ENCODE data around the gene MTHFD1L.
"Not testable (repeated sequence)": the region's sequence is repeated elsewhere in the genome, so short reads cannot be mapped to it uniquely, and the experiment has no call there.

MTHFD1L gene

DNA sequence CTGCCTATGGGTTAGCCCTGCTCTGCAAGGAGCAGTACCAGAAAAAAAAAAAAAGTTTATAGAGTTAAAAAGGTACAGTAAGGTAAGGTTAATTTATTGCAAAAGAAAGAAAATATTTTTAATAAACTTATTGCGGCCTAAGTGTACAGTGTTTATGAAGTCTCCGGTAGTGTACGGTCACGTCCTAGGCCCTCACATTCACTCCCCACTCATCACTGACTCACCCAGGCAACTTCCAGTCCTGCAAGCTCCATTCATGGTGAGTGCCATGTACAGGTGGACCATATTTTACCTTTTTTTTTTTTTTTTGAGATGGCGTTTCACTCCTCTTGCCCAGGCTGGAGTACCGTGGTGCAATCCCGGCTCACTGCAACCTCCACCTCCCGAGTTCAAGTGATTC, 258.1 kb downstream of the MTHFD1L start:
- DNase-seq (ENCODE audit: low read depth), result not testable (repeated sequence)

DNA sequence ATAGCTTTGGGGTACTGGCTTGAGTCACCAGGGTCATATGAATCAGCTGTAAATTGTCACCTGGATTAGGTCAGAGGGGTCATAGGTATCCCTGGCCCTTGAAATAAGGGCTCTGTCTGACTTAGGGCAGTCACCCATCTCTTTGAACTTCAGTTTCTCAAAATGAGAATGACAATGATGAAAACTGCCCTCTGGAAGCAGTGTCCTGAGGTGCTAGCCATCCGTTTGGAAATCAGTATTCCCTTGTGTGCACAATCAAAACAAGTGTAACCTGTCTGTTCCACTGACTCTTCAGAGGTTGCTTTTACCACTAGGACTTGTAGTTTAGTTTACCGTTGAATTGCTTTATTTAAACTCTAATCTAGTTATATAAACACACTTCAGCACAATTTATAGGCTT, 259.7 kb downstream of the MTHFD1L start:
- not testable (repeated sequence) for DNase-seq (ENCODE audit: low read depth)

- not testable (repeated sequence) for DNase-seq (ENCODE audit: low read depth)
Observed at GRCh38 chr6:151125651-151126416, 260.3 kb downstream of the MTHFD1L start.

GRCh38 chr6:151126417-151126724, 260.9 kb downstream of the MTHFD1L start:
- not testable (repeated sequence) for DNase-seq (ENCODE audit: low read depth)

GRCh38 chr6:151127133-151127798, 261.8 kb downstream of the MTHFD1L start:
- DNase-seq (ENCODE audit: low read depth), result not testable (repeated sequence)

- DNase-seq (ENCODE audit: low read depth), result no peak
Observed at GRCh38 chr6:151128763-151129370, 263.4 kb downstream of the MTHFD1L start.

DNA sequence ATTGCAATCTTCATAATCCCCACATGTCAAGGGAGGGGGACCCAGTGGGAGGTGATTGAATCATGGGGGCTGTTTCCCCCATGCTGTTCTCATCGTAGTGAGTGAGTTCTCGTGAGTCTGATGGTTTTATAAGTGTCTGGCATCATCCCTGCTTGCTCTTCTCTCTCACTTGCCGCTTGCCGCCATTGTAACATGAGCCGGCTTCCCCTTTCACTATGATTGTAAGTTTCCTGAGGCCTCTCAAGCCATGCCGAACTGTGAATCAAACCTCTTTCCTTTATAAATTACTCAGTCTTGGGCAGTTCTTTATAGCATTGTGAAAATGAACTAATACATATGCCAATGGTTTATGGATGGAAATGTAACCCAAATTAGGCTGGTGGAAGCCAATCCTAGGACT, 264.8 kb downstream of the MTHFD1L start:
- DNase-seq (ENCODE audit: low read depth), result no peak

- DNase-seq (ENCODE audit: low read depth), result no peak
Observed at GRCh38 chr6:151131324-151132007, 266.0 kb downstream of the MTHFD1L start.

- DNase-seq (ENCODE audit: low read depth), result no peak
Observed at GRCh38 chr6:151136141-151136755, 270.7 kb downstream of the MTHFD1L start.

DNA sequence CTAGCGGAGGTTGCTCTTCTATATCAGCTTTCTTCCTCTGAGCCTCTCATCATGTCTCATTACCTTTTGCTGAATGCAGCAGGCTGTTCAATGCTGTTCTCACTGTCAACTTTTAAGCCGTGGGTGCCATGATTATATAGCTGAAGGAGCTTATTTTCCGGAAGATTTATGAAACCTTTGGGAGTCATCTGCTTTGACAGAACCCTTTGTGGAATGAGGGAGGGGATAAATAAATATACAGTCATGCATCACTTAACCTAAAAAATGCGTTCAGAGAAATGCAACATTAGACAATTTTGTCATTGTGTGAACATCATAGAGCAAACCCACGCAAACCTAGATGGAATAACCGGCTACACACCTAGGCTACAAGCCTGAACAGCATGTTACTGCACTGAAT, 272.0 kb downstream of the MTHFD1L start:
- DNase-seq (ENCODE audit: low read depth), result no peak

DNA sequence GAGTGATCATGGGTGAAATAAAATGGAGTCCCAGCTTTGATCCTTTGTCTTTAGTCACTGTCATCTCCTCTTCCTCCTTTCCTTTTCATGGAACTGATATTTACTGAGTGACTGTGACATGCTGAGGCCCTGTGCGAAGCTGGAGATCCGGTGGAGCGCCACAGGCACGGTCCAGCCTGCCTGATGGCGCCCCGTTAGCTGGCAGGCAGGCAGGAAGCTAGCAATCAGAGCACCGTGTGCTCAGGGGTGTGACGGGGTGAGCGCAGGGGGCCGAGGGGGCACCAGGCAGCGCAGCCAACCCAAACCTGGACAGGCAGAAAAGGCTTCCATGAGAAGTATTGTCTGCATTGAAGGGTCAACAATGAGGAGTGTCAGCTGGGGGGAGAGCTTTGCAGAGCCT, 274.0 kb downstream of the MTHFD1L start:
- no peak for DNase-seq (ENCODE audit: low read depth)

DNA sequence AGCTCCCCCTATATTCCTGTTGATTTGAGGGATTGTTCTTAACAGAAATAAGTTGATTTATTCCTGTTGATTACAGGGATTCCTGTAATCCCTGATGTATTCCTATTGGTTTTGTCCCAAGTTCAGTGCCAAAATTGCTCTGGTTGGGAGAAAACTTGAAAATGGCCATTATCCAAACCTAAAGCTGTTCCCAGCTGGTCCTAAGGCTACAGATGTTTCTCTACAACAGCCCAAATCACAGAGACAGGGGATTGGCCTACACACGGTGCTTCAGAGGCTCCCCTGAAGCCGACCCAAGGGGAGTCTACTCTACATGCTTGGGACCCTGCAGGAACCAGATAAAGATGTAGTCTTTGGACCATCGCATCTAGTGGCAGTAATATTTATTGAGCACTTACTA, 275.3 kb downstream of the MTHFD1L start:
- DNase-seq (ENCODE audit: low read depth), result no peak

- no peak for DNase-seq (ENCODE audit: low read depth)
Observed at GRCh38 chr6:151141685-151142084, 276.2 kb downstream of the MTHFD1L start.

GRCh38 chr6:151142676-151143075, 277.2 kb downstream of the MTHFD1L start:
- no peak for DNase-seq (ENCODE audit: low read depth)

- no peak for DNase-seq (ENCODE audit: low read depth)
Observed at GRCh38 chr6:151143337-151143736, 277.8 kb downstream of the MTHFD1L start.

DNA sequence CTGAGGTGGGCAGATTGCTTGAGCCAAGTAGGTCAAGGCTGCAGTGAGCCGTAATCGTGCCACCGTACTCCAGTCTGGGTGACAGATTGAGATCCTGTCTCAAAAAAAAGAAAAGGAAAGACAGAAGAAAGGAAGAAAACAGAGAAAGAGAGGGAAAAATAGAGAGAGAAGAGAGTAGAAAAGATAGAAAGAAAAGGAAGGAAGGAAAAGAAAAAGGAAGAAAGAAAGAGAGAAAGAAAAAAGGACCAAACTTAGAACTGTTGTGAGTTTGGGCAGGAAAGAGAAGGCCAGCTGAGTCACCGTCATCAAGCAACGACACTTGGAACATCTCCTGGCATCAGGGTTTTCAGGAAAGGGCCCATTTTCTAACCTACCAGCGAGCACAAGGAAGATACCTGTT, 278.3 kb downstream of the MTHFD1L start:
- no peak for DNase-seq (ENCODE audit: low read depth)

- DNase-seq (ENCODE audit: low read depth), result no peak
Observed at GRCh38 chr6:151147118-151147832, 281.8 kb downstream of the MTHFD1L start.

DNA sequence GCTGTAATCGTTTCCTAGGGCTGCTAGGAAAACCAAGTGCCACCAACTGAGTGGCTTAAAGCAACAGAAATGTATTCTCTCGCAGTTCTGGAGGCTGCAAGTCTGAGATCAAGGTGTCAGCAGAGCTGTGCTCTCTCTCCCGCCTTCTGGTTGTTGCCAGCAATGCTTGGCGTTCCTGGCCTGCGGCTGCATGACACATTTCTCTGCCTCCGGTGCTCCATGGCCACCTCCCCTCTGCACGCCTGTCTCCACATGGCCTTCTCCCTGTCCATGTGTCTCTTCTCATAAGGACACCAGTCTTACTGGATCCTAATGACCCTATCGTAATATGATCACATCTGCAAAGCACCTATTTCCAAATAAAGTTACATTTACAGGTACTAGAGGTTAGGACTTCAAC, 282.6 kb downstream of the MTHFD1L start:
- DNase-seq (ENCODE audit: low read depth), result no peak

- no peak for DNase-seq (ENCODE audit: low read depth)
Observed at GRCh38 chr6:151149793-151150192, 284.3 kb downstream of the MTHFD1L start.

All from fibroblast of the conjunctiva (primary cell).